ENCODE measurements around the gene TMEM253.

The TMEM253 gene

GRCh38 chr14:21090194-21090939, 10.5 kb upstream of the TMEM253 start:
- 0 out of 2 replicates have a peak, but pooled peaks have one; percentile 52 for TF ChIP-seq ZNF2 (tag by site-specific recombination; IDR thresholded peaks at IDR 0.05)
- TF ChIP-seq CTCF (tag by site-specific recombination; IDR thresholded peaks at IDR 0.05) = peak; percentile 48
- TF ChIP-seq ZNF544 (tag by site-specific recombination; IDR thresholded peaks at IDR 0.05) = no peak
- peak; percentile 47; the same call in 1 of the 2 replicates for TF ChIP-seq ZNF596 (tag by site-specific recombination; IDR thresholded peaks at IDR 0.05)
- 0 out of 2 replicates have a peak, but pooled peaks have one; percentile 35 for TF ChIP-seq KLF8 (tag by site-specific recombination; IDR thresholded peaks at IDR 0.05)
- peak; percentile 58; the same call in 1 of the 2 replicates for TF ChIP-seq ZNF580 (tag by site-specific recombination; IDR thresholded peaks at IDR 0.05)
- H3K9me3 ChIP-seq (ENCODE audit: control insufficient read depth, insufficient read depth, low read depth, low read length) = no peaks in the 10 kb centered on the region
- no peak overlapping the region for H3K4me3 ChIP-seq (ENCODE audit: low read depth, low read length)
- H3K4me1 ChIP-seq (ENCODE audit: control insufficient read depth, insufficient read depth, low read length) = peaks cover 8% of the 10 kb centered on the region; the same call in 1 of the 2 replicates
- CTCF ChIA-PET = interaction anchor here (0.6 to 4.0 kb wide), 10 partner anchors 14 to 282 kb away, joined by 3 to 42 read pairs (median 6); no protein-coding TSS in a partner anchor
- H3K27ac ChIP-seq (ENCODE audit: extremely low read depth, low read depth, low read length) = no peak overlapping the region
- peaks cover 11 to 68% of the 10 kb centered on the region in 2 experiments; a peak in 2 of 3 replicates for H3K36me3 ChIP-seq (ENCODE audit: control insufficient read depth in 2 of 2, insufficient read depth in 1 of 2, low read length in 2 of 2)
- POLR2A ChIA-PET = interaction anchor here (1.2 to 9.9 kb wide), 3 partner anchors 14 to 76 kb away, joined by 4 to 71 read pairs (median 6); partner anchors contain the start of gene ARHGEF40

GRCh38 chr14:21090940-21091663, 9.8 kb upstream of the TMEM253 start:
- no peak for TF ChIP-seq KLF16 (tag by site-specific recombination; IDR thresholded peaks at IDR 0.05)
- no peak for TF ChIP-seq KLF17 (tag by site-specific recombination; IDR thresholded peaks at IDR 0.05)
- Histone ChIP-seq H3K36me3 (ENCODE audit: control insufficient read depth in 2 of 2, insufficient read depth in 1 of 2, low read length in 2 of 2) (peaks cover 11 to 60% of the 10 kb centered on the region in 2 experiments; a peak in 2 of 3 replicates), H3K4me3 (ENCODE audit: low read depth, low read length) (no peak overlapping the region), H3K4me1 (ENCODE audit: control insufficient read depth, insufficient read depth, low read length) (peaks cover 8% of the 10 kb centered on the region; the same call in 1 of the 2 replicates), H3K27ac (ENCODE audit: extremely low read depth, low read depth, low read length) (no peak overlapping the region), H3K9me3 (ENCODE audit: control insufficient read depth, insufficient read depth, low read depth, low read length) (no peaks in the 10 kb centered on the region)
- ChIA-PET POLR2A (interaction anchor here (1.2 to 9.9 kb wide), 6 partner anchors 11 to 76 kb away, joined by 4 to 71 read pairs (median 6); partner anchors contain the start of gene ARHGEF40), CTCF (interaction anchor here (0.6 to 6.9 kb wide), 15 partner anchors 7 to 86 kb away, joined by 3 to 175 read pairs (median 16); partner anchors contain the start of genes ARHGEF40 and TMEM253)

- POLR2A ChIA-PET = interaction anchor here (1.0 to 4.4 kb wide), 6 partner anchors 8 to 77 kb away, joined by 4 to 33 read pairs (median 5); partner anchors contain the start of gene ARHGEF40
- no peak overlapping the region for H3K27ac ChIP-seq (ENCODE audit: extremely low read depth, low read depth, low read length)
- CTCF ChIA-PET = interaction anchor here (0.6 to 6.9 kb wide), 28 partner anchors 8 to 463 kb away, joined by 3 to 175 read pairs (median 8); partner anchors contain the start of genes ARHGEF40 and TMEM253
- H3K4me3 ChIP-seq (ENCODE audit: low read depth, low read length) = no peak overlapping the region
- peaks cover 11 to 54% of the 10 kb centered on the region in 2 experiments; a peak in 2 of 3 replicates for H3K36me3 ChIP-seq (ENCODE audit: control insufficient read depth in 2 of 2, insufficient read depth in 1 of 2, low read length in 2 of 2)
- H3K4me1 ChIP-seq (ENCODE audit: control insufficient read depth, insufficient read depth, low read length) = peaks cover 8% of the 10 kb centered on the region; the same call in 1 of the 2 replicates
- no peaks in the 10 kb centered on the region for H3K9me3 ChIP-seq (ENCODE audit: control insufficient read depth, insufficient read depth, low read depth, low read length)
- TF ChIP-seq ZBTB11 (tag by site-specific recombination; conservative IDR thresholded peaks at IDR 0.05; ENCODE audit: low read depth) (no peak), ZNF311 (tag by site-specific recombination; IDR thresholded peaks at IDR 0.05; ENCODE audit: borderline replicate concordance) (no peak), ZNF600 (tag by site-specific recombination; IDR thresholded peaks at IDR 0.05) (no peak), ZBTB1 (tag by site-specific recombination; IDR thresholded peaks at IDR 0.05) (no peak), ZNF114 (tag by site-specific recombination; IDR thresholded peaks at IDR 0.05) (no peak), ATF2 (tag by site-specific recombination; IDR thresholded peaks at IDR 0.05; ENCODE audit: low read depth) (no peak), PRDM1 (tag by site-specific recombination; IDR thresholded peaks at IDR 0.05) (no peak), YY2 (tag by site-specific recombination; IDR thresholded peaks at IDR 0.05) (no peak), ZNF596 (tag by site-specific recombination; IDR thresholded peaks at IDR 0.05) (no peak), ZNF26 (tag by site-specific recombination; IDR thresholded peaks at IDR 0.05) (no peak)
Measured at GRCh38 chr14:21091821-21092272, 9.0 kb upstream of the TMEM253 start.

Measured in HEK293 (cell line).